ENCODE data around the gene S100A16. TPM values are rescaled to one million over a fixed set of nuclear protein-coding genes. Genes with fewer than 3 reads are reported as not detected.

The S100A16 gene
- total RNA-seq, 6 donors from 2014 or later, result 33.5 to 133 (median 55.7) TPM

- Histone ChIP-seq H3K27ac (peak overlapping the region; percentile 58 to 86 (median 76)), H3K9me3 (no peaks in the 10 kb centered on the region), H3K36me3 (peaks cover 0 to 8% (median 6%) of the 10 kb centered on the region in 4 donors), H3K4me3 (peak overlapping the region in 3 of 4 donors; percentile 17 to 46 (median 40)), H3K4me1 (peaks cover 32 to 60% (median 49%) of the 10 kb centered on the region in 4 donors), H3K27me3 (no peaks in the 10 kb centered on the region)
- TF ChIP-seq POLR2AphosphoS5 (IDR thresholded peaks at IDR 0.05) (no peak), EP300 (IDR thresholded peaks at IDR 0.05) (no peak), CTCF (IDR thresholded peaks at IDR 0.05) (no peak), POLR2A (IDR thresholded peaks at IDR 0.05) (no peak)
- no peak for ATAC-seq (ENCODE audit: low FRiP score in 2 of 2)
- no peak for DNase-seq
- WGBS, 2 donors, result 100% methylated on average over 2 of the region's 2 CpGs; no CpG with 5 or more reads in 1 of the 2 donors
These were observed 2.5 kb upstream of the S100A16 start for GRCh38 chr1:153615406-153615805.

GRCh38 chr1:153614906-153615305 lies 2.0 kb upstream of the S100A16 start:
- H3K4me3 ChIP-seq, result peak overlapping the region in 3 of 4 donors; percentile 17 to 46 (median 40)
- TF ChIP-seq EP300 (IDR thresholded peaks at IDR 0.05) (no peak), POLR2AphosphoS5 (IDR thresholded peaks at IDR 0.05) (no peak), CTCF (IDR thresholded peaks at IDR 0.05) (no peak), POLR2A (IDR thresholded peaks at IDR 0.05) (no peak)
- WGBS, 2 donors, result 84 to 95% methylated on average over 3 to 7 of the region's 7 CpGs

GRCh38 chr1:153614189-153614900 lies 1.4 kb upstream of the S100A16 start:
- Histone ChIP-seq H3K4me3 (peak overlapping the region in 3 of 4 donors; percentile 17 to 46 (median 40)), H3K4me1 (peaks cover 42 to 70% (median 59%) of the 10 kb centered on the region in 4 donors), H3K27ac (peak overlapping the region in 3 of 4 donors; percentile 7 to 99 (median 86)), H3K27me3 (no peaks in the 10 kb centered on the region), H3K9me3 (no peaks in the 10 kb centered on the region), H3K36me3 (peaks cover 0 to 7% (median 2%) of the 10 kb centered on the region in 4 donors)
- 76 to 77% methylated on average over 2 of the region's 2 CpGs for WGBS, 2 donors
- TF ChIP-seq EP300 (IDR thresholded peaks at IDR 0.05) (no peak), POLR2A (IDR thresholded peaks at IDR 0.05) (no peak), POLR2AphosphoS5 (IDR thresholded peaks at IDR 0.05) (no peak), CTCF (IDR thresholded peaks at IDR 0.05) (no peak)
- no peak for ATAC-seq (ENCODE audit: low FRiP score in 2 of 2)
- no peak for DNase-seq

More at GRCh38 chr1:153614906-153615305, 2.0 kb upstream of the S100A16 start:
- ATAC-seq (ENCODE audit: low FRiP score in 2 of 2) (no peak), DNase-seq (no peak)
- Histone ChIP-seq H3K36me3 (peaks cover 0 to 7% (median 5%) of the 10 kb centered on the region in 4 donors), H3K4me1 (peaks cover 37 to 65% (median 54%) of the 10 kb centered on the region in 4 donors), H3K9me3 (no peaks in the 10 kb centered on the region), H3K27ac (peak overlapping the region in 2 of 4 donors; percentile 64 to 86), H3K27me3 (no peaks in the 10 kb centered on the region)

GRCh38 chr1:153613406-153613805 lies 469 bp upstream of the S100A16 start:
- Histone ChIP-seq H3K9me3 (no peaks in the 10 kb centered on the region), H3K36me3 (peaks cover 0 to under 1% (median 0%) of the 10 kb centered on the region in 4 donors), H3K27me3 (no peaks in the 10 kb centered on the region), H3K4me1 (peaks cover 45 to 80% (median 67%) of the 10 kb centered on the region in 4 donors), H3K4me3 (peak overlapping the region in 3 of 4 donors; percentile 43 to 55 (median 49)), H3K27ac (peak overlapping the region; percentile 61 to 99 (median 90))
- 69 to 79% methylated on average over 5 of the region's 5 CpGs for WGBS, 2 donors
- ATAC-seq (ENCODE audit: low FRiP score in 2 of 2), result no peak
- TF ChIP-seq POLR2AphosphoS5 (IDR thresholded peaks at IDR 0.05), result no peak
- TF ChIP-seq EP300 (IDR thresholded peaks at IDR 0.05), result no peak
- no peak for TF ChIP-seq POLR2A (IDR thresholded peaks at IDR 0.05)
- TF ChIP-seq CTCF (IDR thresholded peaks at IDR 0.05), result no peak
- DNase-seq, result no peak
